ENCODE results near the gene LRRC18.

The LRRC18 gene

DNA sequence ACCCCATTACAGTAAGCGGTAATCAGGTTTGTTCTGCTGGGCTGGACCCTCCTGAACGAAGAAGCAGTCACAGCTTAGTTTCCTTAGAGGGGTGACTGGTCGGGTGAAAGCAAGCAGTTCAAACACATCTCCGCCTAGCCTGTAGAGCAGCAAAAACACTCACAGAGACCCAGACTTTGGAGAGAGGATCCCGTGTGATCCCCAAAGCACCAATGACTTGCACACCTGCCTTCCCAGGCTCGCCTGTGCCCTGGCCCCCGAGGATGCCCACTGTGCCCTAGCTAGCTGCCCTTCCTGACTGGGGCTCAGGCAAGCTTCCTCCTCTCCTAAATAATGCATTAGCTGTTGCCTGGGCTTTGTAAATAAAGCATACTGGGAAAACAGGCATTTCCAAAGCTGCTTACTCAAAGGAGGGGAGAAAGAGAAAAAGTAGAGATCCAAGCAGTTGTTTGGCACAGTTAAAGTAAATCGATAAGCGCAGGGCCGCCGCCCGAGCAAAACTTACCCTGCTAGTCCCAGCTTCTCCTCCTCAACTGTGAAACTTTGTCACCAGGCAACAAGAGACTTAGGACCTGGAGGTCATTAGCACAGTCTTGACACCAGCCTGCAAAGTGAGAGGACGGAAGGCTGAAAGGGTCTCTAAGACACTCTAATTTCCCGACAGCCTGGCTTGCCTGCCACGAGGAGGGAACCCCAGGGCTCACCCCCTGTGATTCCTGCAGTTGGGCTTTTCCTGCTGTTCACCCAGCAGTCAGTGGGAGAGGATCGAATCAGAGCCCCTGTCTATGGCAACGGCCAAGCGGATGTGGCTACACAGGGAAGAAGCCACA is 4.8 kb downstream of the LRRC18 start:
- Histone ChIP-seq H3K4me3 (ENCODE audit: low read depth, low read length) (no peak overlapping the region), H3K27me3 (ENCODE audit: insufficient read depth, low read length) (peaks cover 49% of the 10 kb centered on the region), H2AFZ (ENCODE audit: low read length, unreplicated experiment) (no peak overlapping the region), H3K27ac (ENCODE audit: low read depth, low read length) (no peak overlapping the region), H3K36me3 (ENCODE audit: insufficient read depth, low read length) (no peaks in the 10 kb centered on the region), H3K4me1 (ENCODE audit: control insufficient read depth, insufficient read depth, low read length, unreplicated experiment) (no peaks in the 10 kb centered on the region), H3K79me2 (ENCODE audit: control insufficient read depth, insufficient read depth, low read length, unreplicated experiment) (no peaks in the 10 kb centered on the region)

DNA sequence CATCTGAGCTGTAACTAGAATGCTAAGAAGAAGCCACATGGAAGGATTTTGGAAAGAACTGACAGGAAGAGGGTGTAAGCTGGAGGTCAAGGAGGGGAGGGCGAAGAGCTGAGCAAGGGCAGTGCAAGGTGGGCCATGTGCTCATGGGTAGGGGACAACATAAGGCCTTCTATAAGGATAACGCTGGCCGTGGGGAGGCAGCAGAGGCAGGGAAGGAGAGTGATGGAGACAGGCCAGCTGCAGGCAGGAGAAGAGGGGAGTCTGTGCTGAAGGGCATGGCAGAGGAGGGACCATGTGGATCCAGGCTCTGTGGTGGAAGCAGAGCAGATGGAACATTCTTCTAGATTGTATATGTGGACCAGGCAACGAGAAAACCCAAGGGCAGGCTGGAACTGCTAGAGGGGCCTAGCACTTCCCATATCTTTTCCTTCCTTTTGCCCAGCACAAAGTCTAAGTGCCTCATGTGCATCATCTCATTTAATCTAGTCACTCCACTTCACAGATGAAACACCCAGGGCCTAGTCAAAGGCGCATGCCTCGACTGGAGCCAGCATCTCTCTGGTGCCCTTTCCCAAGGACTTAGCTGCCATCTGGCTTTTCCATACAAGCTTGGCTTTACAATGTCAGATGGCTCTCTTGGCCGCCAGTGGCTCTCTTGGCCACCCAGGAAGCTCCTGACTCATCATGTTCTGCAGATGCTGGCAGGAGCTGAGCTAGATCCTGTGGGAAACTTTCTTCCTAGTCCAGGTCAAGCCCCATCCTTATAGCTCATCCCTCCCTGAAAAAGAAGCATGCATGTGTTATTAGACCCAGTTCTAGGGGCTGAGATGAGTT is 6.6 kb downstream of the LRRC18 start:
- Histone ChIP-seq H3K27ac (ENCODE audit: low read depth, low read length) (no peak overlapping the region), H3K36me3 (ENCODE audit: insufficient read depth, low read length) (no peaks in the 10 kb centered on the region), H3K4me3 (ENCODE audit: low read depth, low read length) (no peak overlapping the region), H2AFZ (ENCODE audit: low read length, unreplicated experiment) (no peak overlapping the region), H3K4me1 (ENCODE audit: control insufficient read depth, insufficient read depth, low read length, unreplicated experiment) (no peaks in the 10 kb centered on the region), H3K79me2 (ENCODE audit: control insufficient read depth, insufficient read depth, low read length, unreplicated experiment) (no peaks in the 10 kb centered on the region), H3K27me3 (ENCODE audit: insufficient read depth, low read length) (peaks cover 43% of the 10 kb centered on the region)

DNA sequence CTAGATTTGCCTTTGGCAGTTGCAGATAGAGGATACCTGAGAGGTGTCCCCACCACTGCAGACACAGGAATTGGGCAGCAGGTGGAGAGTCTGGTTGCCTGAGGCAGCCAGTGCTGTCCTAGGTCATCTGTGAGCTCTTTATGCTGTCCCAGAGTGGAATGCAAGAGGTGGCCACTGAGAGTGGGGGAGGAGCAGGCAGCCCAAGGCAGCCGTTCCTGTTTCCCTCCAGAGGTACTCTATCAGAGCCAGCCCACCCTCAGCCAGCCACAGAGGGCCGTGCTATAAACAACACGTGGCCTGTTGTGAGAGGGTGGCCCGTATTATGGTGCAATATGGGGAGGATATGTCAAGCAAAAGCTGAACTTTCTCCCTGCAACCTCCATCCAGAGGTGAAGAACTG is 8.5 kb downstream of the LRRC18 start:
- H3K27ac ChIP-seq (ENCODE audit: low read depth, low read length): no peak overlapping the region
- no peak overlapping the region for H3K4me3 ChIP-seq (ENCODE audit: low read depth, low read length)
- no peaks in the 10 kb centered on the region for H3K36me3 ChIP-seq (ENCODE audit: insufficient read depth, low read length)
- no peaks in the 10 kb centered on the region for H3K79me2 ChIP-seq (ENCODE audit: control insufficient read depth, insufficient read depth, low read length, unreplicated experiment)
- H2AFZ ChIP-seq (ENCODE audit: low read length, unreplicated experiment): no peak overlapping the region
- H3K4me1 ChIP-seq (ENCODE audit: control insufficient read depth, insufficient read depth, low read length, unreplicated experiment): no peaks in the 10 kb centered on the region
- H3K27me3 ChIP-seq (ENCODE audit: insufficient read depth, low read length): peaks cover 47% of the 10 kb centered on the region

DNA sequence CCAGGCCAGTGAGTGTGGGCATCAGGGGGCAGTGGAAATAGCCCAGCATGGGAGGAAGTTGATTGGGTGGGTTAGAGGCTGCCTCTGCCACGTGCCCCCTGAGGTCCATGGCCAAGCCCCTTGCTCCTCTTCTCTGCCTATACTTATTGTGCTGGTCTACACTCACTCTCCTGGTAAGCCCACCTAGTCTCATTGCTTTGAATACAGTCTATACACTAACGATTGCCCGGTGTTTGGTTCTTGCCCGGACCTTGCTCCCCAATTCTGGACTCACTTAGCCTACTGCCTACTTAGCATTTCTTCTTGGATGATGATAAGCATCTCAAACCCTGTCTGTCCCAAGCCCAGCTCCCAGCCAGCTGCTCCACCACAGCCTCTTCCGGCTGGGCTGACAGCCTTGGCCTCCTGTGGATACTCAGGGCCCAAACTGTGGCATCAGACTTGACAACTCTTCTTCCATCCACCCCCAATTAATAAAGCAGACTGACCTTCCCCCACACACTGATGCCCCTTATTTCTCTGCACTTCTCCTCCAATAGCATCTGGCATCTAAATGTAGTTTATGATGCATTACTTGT is 10.1 kb downstream of the LRRC18 start:
- no peak overlapping the region for H2AFZ ChIP-seq (ENCODE audit: low read length, unreplicated experiment)
- H3K27ac ChIP-seq (ENCODE audit: low read depth, low read length): no peak overlapping the region
- H3K36me3 ChIP-seq (ENCODE audit: insufficient read depth, low read length): no peaks in the 10 kb centered on the region
- H3K27me3 ChIP-seq (ENCODE audit: insufficient read depth, low read length): peaks cover 38% of the 10 kb centered on the region
- H3K79me2 ChIP-seq (ENCODE audit: control insufficient read depth, insufficient read depth, low read length, unreplicated experiment): no peaks in the 10 kb centered on the region
- H3K4me1 ChIP-seq (ENCODE audit: control insufficient read depth, insufficient read depth, low read length, unreplicated experiment): no peaks in the 10 kb centered on the region
- no peak overlapping the region for H3K4me3 ChIP-seq (ENCODE audit: low read depth, low read length)

DNA sequence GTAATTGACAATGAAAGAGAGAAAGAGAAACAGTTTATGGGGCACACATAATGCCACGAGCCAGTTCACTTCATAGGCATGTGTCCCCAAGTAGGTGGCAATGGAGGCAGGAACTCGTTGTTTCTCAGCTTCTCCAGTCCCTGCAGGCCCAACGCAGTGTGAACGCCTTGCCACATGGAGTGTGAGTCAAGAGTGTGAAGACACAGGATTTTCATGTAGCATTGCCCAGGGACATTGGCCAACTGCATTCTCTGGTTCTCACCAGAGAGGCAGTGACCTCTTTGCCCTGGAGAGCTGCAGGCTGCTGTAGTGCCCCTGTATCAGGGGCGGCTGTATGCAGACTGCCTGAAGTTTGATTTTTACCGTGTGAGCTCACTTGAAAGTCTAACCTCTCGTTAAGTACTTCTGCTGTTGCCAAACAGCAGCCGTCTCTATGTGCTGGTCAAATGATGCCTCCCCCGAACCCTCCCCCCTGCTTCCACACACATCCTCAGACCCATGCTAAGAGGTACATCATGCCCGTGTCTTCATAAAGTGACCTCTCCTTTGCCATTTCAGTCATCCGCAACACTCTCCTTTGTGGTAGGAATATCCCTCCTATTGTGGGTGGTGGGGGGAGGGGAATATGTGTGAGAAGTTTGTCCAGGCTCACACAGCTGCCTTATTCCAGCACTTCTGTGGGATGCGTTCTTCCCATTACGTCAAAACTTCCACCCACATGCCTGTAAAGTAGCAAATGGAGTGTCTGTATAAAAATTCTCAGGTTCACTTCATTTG is 12.7 kb downstream of the LRRC18 start:
- Histone ChIP-seq H3K27ac (ENCODE audit: low read depth, low read length) (no peak overlapping the region), H3K4me1 (ENCODE audit: control insufficient read depth, insufficient read depth, low read length, unreplicated experiment) (no peaks in the 10 kb centered on the region), H3K4me3 (ENCODE audit: low read depth, low read length) (no peak overlapping the region), H3K27me3 (ENCODE audit: insufficient read depth, low read length) (peaks cover 40% of the 10 kb centered on the region), H3K36me3 (ENCODE audit: insufficient read depth, low read length) (no peaks in the 10 kb centered on the region), H2AFZ (ENCODE audit: low read length, unreplicated experiment) (no peak overlapping the region), H3K79me2 (ENCODE audit: control insufficient read depth, insufficient read depth, low read length, unreplicated experiment) (no peaks in the 10 kb centered on the region)

DNA sequence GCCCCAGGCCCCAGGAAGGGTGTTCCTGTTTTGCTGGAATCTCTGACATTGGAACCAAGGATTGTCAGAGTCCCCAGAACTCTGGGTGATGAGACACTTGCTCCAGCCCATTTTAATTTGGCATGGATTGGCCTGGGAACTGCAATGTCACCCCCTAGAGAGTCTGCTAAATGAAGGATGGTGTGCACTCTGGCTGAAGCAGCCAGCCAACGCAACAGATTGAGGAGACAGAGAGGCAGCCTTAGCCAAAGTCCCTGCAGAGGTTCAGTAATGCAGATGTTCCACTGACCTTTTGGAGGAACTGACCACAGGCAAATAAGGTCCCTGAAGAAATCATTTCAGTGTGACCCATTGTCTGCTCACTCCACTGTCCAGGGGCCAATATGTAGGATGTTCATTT is 13.4 kb downstream of the LRRC18 start:
- no peak overlapping the region for H2AFZ ChIP-seq (ENCODE audit: low read length, unreplicated experiment)
- no peaks in the 10 kb centered on the region for H3K36me3 ChIP-seq (ENCODE audit: insufficient read depth, low read length)
- H3K27ac ChIP-seq (ENCODE audit: low read depth, low read length): no peak overlapping the region
- no peaks in the 10 kb centered on the region for H3K4me1 ChIP-seq (ENCODE audit: control insufficient read depth, insufficient read depth, low read length, unreplicated experiment)
- H3K4me3 ChIP-seq (ENCODE audit: low read depth, low read length): no peak overlapping the region
- peaks cover 45% of the 10 kb centered on the region for H3K27me3 ChIP-seq (ENCODE audit: insufficient read depth, low read length)
- no peaks in the 10 kb centered on the region for H3K79me2 ChIP-seq (ENCODE audit: control insufficient read depth, insufficient read depth, low read length, unreplicated experiment)

DNA sequence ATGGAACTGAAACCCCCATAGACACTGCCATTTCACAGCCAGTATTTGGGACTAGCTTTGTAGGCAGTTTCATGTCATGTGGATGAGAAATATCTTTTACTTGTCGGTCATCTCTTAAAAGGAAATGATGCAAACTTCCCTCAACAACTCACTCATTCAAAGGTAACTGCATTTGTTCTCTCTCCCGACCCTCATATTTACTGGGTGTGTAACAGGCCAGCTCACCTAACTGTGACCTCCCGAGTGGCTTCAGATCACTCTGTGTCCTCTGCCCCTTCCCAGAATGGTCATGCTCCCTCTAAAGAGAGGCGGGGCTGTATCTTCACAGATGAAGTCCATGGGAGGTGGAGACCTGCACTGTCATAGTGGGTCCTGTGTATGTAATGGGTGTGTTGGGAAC is 14.7 kb downstream of the LRRC18 start:
- Histone ChIP-seq H3K27ac (ENCODE audit: low read depth, low read length) (no peak overlapping the region), H3K4me1 (ENCODE audit: control insufficient read depth, insufficient read depth, low read length, unreplicated experiment) (no peaks in the 10 kb centered on the region), H3K27me3 (ENCODE audit: insufficient read depth, low read length) (peaks cover 50% of the 10 kb centered on the region), H3K4me3 (ENCODE audit: low read depth, low read length) (no peak overlapping the region), H2AFZ (ENCODE audit: low read length, unreplicated experiment) (no peak overlapping the region), H3K36me3 (ENCODE audit: insufficient read depth, low read length) (no peaks in the 10 kb centered on the region), H3K79me2 (ENCODE audit: control insufficient read depth, insufficient read depth, low read length, unreplicated experiment) (no peaks in the 10 kb centered on the region)

DNA sequence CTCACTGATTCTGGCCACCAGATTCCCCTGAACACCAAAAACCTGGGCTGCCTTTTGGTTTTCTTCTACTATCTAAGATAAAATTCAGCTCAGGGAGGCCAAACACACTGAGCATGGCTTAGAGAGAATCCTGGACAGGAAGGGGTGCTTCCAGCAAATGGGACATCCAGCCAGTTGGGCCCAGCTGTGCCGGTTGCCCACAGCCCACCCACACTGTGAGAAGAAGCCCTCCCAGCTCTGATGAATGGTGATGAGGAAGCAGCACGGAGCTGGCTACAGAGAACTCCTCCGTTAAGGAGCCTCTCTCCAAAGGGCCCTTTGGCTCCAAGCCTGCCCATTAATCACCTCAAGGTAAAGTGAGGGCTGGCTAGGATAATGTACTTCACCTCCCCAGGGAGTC is 15.9 kb downstream of the LRRC18 start:
- Histone ChIP-seq H2AFZ (ENCODE audit: low read length, unreplicated experiment) (no peak overlapping the region), H3K79me2 (ENCODE audit: control insufficient read depth, insufficient read depth, low read length, unreplicated experiment) (no peaks in the 10 kb centered on the region), H3K27ac (ENCODE audit: low read depth, low read length) (no peak overlapping the region), H3K4me1 (ENCODE audit: control insufficient read depth, insufficient read depth, low read length, unreplicated experiment) (no peaks in the 10 kb centered on the region), H3K36me3 (ENCODE audit: insufficient read depth, low read length) (no peaks in the 10 kb centered on the region), H3K4me3 (ENCODE audit: low read depth, low read length) (no peak overlapping the region), H3K27me3 (ENCODE audit: insufficient read depth, low read length) (peaks cover 54% of the 10 kb centered on the region)

DNA sequence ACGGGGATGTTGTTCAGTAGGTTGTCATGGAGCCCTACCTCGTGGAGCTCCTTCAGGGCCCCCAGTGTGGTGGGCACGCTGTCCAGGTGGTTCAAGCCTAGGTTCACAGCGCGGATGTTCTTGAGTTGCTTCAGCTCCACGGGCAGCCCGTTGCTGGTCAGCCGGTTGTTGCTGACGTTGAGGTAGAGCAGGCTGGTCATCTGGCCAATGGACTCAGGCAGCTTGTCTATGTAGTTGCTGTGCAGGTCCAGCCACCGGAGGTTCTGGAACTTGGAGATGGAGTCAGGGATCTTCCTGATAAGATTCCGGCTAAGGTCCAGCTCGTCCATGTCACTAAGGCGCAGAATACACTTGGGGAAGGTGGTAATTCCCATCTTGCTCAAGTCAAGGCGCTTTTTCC is 26.0 kb downstream of the LRRC18 start:
- Histone ChIP-seq H3K27me3 (ENCODE audit: insufficient read depth, low read length) (peaks cover 71% of the 10 kb centered on the region), H2AFZ (ENCODE audit: low read length, unreplicated experiment) (no peak overlapping the region), H3K79me2 (ENCODE audit: control insufficient read depth, insufficient read depth, low read length, unreplicated experiment) (no peaks in the 10 kb centered on the region), H3K36me3 (ENCODE audit: insufficient read depth, low read length) (no peaks in the 10 kb centered on the region), H3K27ac (ENCODE audit: low read depth, low read length) (no peak overlapping the region), H3K4me3 (ENCODE audit: low read depth, low read length) (no peak overlapping the region), H3K4me1 (ENCODE audit: control insufficient read depth, insufficient read depth, low read length, unreplicated experiment) (no peaks in the 10 kb centered on the region)

DNA sequence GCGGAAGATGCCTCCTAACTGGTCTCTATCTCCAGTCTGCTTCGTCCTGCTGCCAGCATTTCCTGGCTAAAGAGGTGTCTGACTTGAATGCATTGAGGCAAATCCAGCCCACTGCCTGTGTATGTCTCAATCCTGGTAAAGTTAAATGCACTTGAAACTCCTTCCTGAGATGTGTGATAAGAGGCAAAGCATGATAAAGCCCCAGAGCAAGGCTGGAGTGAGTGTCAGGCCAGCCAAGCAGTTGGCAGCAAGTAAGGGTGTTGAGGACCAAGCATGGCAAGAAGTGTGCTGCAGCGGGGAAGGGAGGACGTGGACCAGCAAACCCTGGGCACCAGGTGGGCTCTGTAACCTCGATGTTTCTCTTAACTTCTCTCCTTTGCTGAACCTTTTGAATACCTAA is 29.1 kb downstream of the LRRC18 start:
- Histone ChIP-seq H3K27me3 (ENCODE audit: insufficient read depth, low read length) (peaks cover 57% of the 10 kb centered on the region), H3K27ac (ENCODE audit: low read depth, low read length) (no peak overlapping the region), H2AFZ (ENCODE audit: low read length, unreplicated experiment) (no peak overlapping the region), H3K36me3 (ENCODE audit: insufficient read depth, low read length) (no peaks in the 10 kb centered on the region), H3K4me1 (ENCODE audit: control insufficient read depth, insufficient read depth, low read length, unreplicated experiment) (no peaks in the 10 kb centered on the region), H3K79me2 (ENCODE audit: control insufficient read depth, insufficient read depth, low read length, unreplicated experiment) (no peaks in the 10 kb centered on the region), H3K4me3 (ENCODE audit: low read depth, low read length) (no peak overlapping the region)

All from ACC112 (cell line).